Activated T-helper 1 cell treated with anti-CD3 and anti-CD28 coated beads, Interleukin-12 subunit alpha, Interleukin-12 subunit beta, Interleukin-2, Interleukin-4 antibody, amounts not matched to agents 30 ng/mL and 10 ng/mL and 1 ng/mL, durations not matched to agents 14 hours and 24 hours and 36 hours (primary cell): ENCODE results near the gene SHB. TPM values are rescaled to one million over a fixed set of nuclear protein-coding genes. Genes with fewer than 3 reads are reported as not detected.

Source experiments
- DNase-seq: peaks from one replicate; pipeline ENCODE4 v3.0.0; 2021; ENCODE audit warnings: low spot score
- H3K27ac Mint-ChIP-seq: one replicate; pipeline ENCODE4 v1.8.0; 2021; ENCODE audit warnings: mild to moderate bottlenecking, mixed read lengths
- H3K27me3 Mint-ChIP-seq: one replicate; pipeline ENCODE4 v1.8.0; 2022; ENCODE audit warnings: mild to moderate bottlenecking, moderate library complexity, mixed read lengths; ENCODE audit not compliant: insufficient read depth
- H3K36me3 Mint-ChIP-seq: one replicate; pipeline ENCODE4 v1.8.0; 2021; ENCODE audit warnings: low read depth, mixed read lengths
- H3K4me1 Mint-ChIP-seq: one replicate; pipeline ENCODE4 v1.8.0; 2021; ENCODE audit warnings: low read depth, mixed read lengths
- H3K4me3 Mint-ChIP-seq: one replicate; pipeline ENCODE4 v1.8.0; 2021; ENCODE audit warnings: mild to moderate bottlenecking, moderate library complexity, mixed read lengths
- H3K9me3 Mint-ChIP-seq: one replicate; pipeline ENCODE4 v1.8.0; 2021; ENCODE audit warnings: mixed read lengths
- intact Hi-C: fragments of 100-400 bp; cut with micrococcal nuclease; formaldehyde crosslinking; loops from one replicate; pipeline ENCODE4 v1.15.1; 2024
- total RNA-seq: library from RNA; stranded (reverse); gene quantifications from 2 replicates; pipeline ENCODE4 v1.2.3, GENCODE V29; 2022

The SHB gene
- total RNA-seq, 1 donor from 2014 or later, result 1.7 TPM

DNA sequence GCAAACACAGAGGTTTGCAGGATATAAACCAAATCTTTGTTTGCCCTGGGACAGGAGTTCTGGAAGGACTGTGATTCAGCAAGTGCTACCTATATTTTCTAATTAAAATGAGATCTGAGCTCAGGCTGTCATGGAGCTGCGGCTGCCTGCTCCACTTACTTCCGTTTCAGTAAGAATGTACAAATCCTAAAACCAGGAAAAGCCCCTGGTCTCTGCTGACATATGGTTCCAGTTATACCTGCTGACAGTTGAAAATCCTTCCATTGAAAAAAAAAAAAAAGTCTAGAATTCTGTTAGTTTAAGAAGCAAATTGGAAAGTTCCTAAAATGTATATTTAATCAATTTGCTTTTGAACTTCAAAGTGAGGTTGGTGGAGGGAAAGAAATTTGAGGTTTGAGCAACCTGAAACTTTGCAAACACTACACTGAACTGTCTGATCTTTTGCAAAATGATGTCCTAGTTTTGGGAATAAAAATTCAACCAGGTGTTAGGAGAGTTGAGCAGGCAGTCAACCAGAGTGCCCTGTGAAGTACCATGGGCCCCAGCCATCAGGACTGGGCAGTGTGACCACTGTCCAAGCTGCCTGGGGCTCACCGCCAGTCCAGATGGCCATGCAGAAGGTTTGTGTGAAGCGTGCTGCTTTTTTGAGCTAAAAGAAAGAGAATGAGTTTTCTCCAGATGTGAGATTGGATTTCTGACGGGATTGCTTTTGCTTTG is 50.6 kb downstream of the SHB start:
- no peaks in the 10 kb centered on the region for H3K9me3 Mint-ChIP-seq
- H3K27ac Mint-ChIP-seq, result no peak overlapping the region
- no peak overlapping the region for H3K4me3 Mint-ChIP-seq
- H3K27me3 Mint-ChIP-seq, result no peaks in the 10 kb centered on the region
- H3K4me1 Mint-ChIP-seq, result no peaks in the 10 kb centered on the region
- intact Hi-C loops, result no loop called here
- DNase-seq, result no peak
- no peaks in the 10 kb centered on the region for H3K36me3 Mint-ChIP-seq

DNA sequence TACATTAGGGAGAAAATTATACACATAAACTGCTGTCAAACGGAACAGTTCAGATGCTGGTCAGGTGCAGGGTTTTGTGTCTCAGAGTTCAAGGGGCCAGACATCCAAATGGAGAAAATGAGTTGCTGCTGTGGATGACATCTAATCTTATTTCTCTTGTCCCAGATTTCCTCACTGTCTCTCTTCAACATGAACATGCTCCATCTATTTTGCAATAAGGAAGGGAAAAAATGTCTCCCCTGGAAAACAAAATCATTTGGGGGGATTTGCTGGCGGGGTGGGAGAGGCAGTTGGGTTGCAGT is 51.2 kb downstream of the SHB start:
- no peak overlapping the region for H3K4me3 Mint-ChIP-seq
- no peaks in the 10 kb centered on the region for H3K36me3 Mint-ChIP-seq
- no peaks in the 10 kb centered on the region for H3K27me3 Mint-ChIP-seq
- H3K9me3 Mint-ChIP-seq, result no peaks in the 10 kb centered on the region
- intact Hi-C loops, result no loop called here
- H3K27ac Mint-ChIP-seq, result no peak overlapping the region
- DNase-seq, result no peak
- no peaks in the 10 kb centered on the region for H3K4me1 Mint-ChIP-seq

DNA sequence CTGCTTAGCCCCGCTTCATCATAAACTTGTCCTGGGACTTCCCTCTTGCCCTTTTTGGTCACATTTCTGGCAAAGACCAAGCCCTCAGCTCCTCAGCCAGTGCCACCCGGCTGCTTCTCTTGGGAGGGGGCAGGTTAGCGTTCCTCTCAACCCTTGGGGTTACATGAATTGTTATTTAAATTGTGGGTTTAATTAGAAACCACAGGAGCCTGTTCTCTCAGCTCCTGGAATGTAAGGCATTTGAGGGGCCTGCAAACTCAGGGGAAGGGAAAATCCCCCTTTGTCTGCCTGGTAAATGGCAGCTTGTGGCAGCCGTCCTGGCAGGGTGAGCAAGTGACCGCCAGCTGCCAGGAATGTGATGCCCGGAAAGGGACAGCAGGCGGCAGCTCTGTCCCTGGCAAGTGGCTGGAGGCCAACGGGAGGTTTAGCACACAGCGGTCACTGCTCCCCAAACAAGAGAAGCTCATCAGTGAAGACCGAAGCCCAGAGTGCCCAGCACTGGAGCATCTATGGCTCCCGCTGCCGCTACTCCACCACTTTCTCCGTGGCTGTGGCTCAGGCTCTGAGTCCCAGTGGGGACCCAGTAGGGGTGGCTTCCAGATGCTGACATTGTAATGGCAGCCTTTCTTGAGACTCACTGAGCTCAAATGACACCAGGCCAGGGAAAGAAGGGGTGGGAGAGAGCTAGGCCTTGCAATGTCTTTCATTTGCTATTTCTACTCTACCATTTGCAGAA is 51.7 kb downstream of the SHB start:
- no peaks in the 10 kb centered on the region for H3K27me3 Mint-ChIP-seq
- no peaks in the 10 kb centered on the region for H3K9me3 Mint-ChIP-seq
- no peaks in the 10 kb centered on the region for H3K36me3 Mint-ChIP-seq
- no peaks in the 10 kb centered on the region for H3K4me1 Mint-ChIP-seq
- intact Hi-C loops, result no loop called here
- H3K4me3 Mint-ChIP-seq, result no peak overlapping the region
- DNase-seq, result no peak
- no peak overlapping the region for H3K27ac Mint-ChIP-seq

DNA sequence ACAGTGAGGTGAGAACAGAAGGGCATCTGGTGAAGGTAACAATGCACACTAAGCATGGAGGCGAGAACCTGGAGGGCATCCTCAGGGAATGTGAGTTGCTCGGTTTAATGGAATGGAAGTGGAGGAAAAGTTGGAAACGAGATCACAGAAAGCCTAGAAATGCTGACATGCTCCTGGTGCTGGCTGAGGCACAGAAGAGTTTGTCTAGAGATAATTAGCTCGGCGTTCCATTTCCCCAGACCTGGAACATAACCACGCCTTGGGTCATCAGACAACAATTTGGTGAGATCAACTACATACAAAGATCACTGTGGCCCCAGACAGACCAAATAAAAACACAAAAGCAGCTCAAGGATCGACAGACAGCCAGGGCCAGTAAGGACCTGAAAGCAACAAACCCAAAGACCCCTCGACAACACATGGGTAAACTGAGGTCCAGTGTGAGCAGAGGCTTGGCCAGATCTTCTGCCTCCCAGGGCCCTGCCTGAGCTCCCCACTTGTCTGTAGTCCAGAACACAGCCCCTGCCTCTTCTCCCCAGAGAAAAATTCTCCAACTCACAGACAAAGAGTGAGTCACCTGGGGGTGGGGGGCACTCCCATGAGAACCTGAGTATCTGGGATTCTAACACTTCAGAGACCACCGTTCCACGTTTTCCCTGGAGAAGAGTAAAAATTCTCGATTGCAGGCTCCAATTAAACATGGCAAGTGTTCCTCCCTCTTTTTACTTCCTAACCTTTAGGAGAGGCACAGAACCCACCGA is 52.5 kb downstream of the SHB start:
- Mint-ChIP-seq H3K9me3 (no peaks in the 10 kb centered on the region), H3K27ac (no peak overlapping the region), H3K4me3 (no peak overlapping the region), H3K36me3 (no peaks in the 10 kb centered on the region), H3K4me1 (no peaks in the 10 kb centered on the region), H3K27me3 (no peaks in the 10 kb centered on the region)
- DNase-seq, result no peak
- intact Hi-C loops, result no loop called here

DNA sequence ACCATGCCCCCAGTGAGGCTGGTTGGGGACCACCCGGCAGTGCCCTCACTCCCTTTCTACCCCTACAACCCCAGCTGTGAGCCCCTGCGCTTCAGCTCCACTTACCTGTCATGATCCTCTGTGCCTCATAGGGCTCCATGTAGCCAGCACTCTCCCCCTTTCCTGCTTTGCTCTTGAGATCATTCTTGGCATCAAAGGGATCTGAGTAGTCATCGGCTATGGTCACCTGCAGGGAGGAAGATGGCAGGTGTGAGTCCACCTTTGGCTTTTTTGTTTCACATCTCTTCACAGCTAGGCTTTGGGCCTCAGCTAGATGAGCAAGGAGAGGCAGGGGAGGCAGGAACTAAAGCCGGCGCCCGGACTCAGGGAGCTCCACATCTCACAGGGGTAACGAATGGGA is 53.1 kb downstream of the SHB start:
- DNase-seq, result no peak
- Mint-ChIP-seq H3K27ac (no peak overlapping the region), H3K4me1 (no peaks in the 10 kb centered on the region), H3K4me3 (no peak overlapping the region), H3K36me3 (no peaks in the 10 kb centered on the region), H3K27me3 (no peaks in the 10 kb centered on the region), H3K9me3 (no peaks in the 10 kb centered on the region)
- intact Hi-C loops, result no loop called here

DNA sequence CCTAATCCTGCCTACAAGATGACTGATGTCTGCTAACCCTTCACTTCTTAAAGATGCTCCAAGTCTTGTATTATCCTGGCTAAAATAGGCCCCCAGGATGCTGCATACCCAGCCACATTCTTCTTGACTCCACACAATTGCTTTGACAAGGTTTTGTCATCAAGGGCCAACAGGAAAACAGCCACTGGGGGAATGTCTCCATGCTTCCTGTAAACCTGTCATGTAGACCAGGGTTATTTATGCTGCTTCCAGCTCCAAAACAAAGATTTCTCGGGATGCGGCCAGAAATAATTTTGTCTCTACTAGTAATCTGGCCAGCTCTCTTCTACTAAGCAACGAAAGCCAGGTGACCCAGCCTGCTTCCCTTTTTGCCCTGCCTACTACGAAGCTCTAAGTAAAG is 53.8 kb downstream of the SHB start:
- no peak overlapping the region for H3K27ac Mint-ChIP-seq
- no peaks in the 10 kb centered on the region for H3K4me1 Mint-ChIP-seq
- H3K9me3 Mint-ChIP-seq, result no peaks in the 10 kb centered on the region
- H3K27me3 Mint-ChIP-seq, result no peaks in the 10 kb centered on the region
- H3K4me3 Mint-ChIP-seq, result no peak overlapping the region
- DNase-seq, result no peak
- no peaks in the 10 kb centered on the region for H3K36me3 Mint-ChIP-seq
- intact Hi-C loops, result no loop called here

DNA sequence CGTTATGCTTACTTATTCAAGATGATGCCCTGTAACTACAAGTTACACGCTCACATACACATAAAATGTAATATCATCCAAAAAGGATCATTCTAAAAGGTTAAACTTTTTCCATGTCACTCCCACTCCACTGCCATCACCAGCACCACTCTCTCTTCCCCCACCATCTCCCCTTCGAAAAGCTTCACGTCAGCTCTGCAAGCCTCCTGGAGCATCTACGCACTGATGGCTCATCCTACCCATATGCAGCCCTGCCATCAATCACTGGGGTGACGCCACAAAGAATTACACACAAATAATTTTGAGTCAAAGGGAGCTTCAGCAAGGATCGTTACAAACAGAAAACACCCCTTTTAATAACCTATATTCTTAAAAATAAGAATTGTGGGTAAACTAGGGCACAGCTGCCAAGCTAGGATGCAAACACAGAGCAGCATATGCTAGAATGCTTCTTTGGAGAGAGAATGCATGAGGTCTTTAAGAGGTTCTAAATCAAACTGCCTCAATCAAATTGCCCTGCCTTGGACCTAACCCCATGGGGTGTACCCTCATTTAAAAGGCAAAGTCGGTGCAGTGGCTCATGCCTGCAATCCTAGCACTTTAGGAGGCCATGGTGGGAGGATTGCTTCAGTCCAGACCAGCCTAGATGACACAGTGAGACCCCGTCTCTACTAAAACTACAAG is 56.1 kb downstream of the SHB start:
- Mint-ChIP-seq H3K27me3 (no peaks in the 10 kb centered on the region), H3K36me3 (no peaks in the 10 kb centered on the region), H3K27ac (no peak overlapping the region), H3K4me1 (peaks cover 9% of the 10 kb centered on the region), H3K9me3 (no peaks in the 10 kb centered on the region), H3K4me3 (no peak overlapping the region)
- DNase-seq, result no peak
- intact Hi-C loops, result no loop called here

DNA sequence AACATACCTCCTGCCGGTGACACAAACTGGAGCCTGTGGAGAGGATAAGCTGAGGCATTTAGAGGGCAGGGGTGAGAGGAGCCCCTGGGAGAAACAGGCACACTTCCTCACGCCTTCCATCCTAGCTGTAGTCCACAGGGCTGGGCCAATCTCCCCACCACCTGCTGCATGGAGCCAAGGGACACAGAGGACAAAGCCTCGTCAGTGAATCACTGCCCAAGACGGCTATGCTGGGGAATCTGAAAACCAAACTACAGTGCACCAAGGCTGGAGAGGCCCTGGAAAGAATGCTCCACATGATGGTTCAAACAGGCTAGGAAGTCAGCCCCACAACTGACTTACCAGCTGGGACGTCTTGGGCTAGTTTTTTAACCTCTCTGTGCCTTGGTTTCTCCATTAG is 57.0 kb downstream of the SHB start:
- DNase-seq, result no peak
- Mint-ChIP-seq H3K36me3 (no peaks in the 10 kb centered on the region), H3K4me3 (no peak overlapping the region), H3K27me3 (no peaks in the 10 kb centered on the region), H3K4me1 (peaks cover 14% of the 10 kb centered on the region), H3K9me3 (no peaks in the 10 kb centered on the region), H3K27ac (no peak overlapping the region)
- intact Hi-C loops, result no loop called here

DNA sequence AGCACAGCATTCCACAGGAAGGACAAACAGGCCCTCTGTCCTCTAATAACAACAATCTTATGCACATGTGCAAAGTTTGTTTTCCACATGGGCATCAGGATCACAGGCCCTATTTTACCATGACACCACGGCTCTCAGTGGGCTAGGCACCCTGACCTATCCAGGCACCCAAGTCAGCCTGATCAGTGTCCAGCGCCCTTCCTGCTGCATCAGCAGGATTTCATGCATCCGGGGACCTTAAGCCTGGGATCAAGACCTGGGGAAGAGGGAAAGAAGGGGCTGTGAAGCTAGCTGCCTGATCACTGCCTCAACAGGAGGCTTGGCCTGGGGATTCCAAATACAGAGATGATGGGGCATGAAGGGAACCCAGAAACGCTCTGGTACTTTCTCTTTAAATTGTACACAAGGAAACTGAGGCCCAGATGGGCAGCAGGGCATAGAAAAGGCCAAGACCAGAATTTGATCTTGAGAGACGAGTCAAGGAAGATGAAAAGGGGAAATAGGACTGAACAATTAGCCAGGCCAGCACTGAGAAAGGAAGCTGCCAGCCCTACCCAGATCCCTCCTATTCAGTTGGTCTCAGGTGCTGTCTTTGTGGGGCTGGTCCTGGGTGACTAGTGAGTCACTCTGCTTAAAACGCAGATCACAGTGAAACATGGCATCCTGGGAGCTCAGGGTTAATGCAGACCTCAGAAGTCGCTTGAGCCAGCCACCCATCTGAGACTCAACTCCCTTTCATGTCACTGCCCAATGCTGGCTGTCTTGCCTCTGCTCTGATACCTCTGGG is 57.9 kb downstream of the SHB start:
- Mint-ChIP-seq H3K36me3 (no peaks in the 10 kb centered on the region), H3K27me3 (no peaks in the 10 kb centered on the region), H3K4me3 (no peak overlapping the region), H3K4me1 (peaks cover 14% of the 10 kb centered on the region), H3K9me3 (no peaks in the 10 kb centered on the region), H3K27ac (no peak overlapping the region)
- no peak for DNase-seq
- intact Hi-C loops, result no loop called here

DNA sequence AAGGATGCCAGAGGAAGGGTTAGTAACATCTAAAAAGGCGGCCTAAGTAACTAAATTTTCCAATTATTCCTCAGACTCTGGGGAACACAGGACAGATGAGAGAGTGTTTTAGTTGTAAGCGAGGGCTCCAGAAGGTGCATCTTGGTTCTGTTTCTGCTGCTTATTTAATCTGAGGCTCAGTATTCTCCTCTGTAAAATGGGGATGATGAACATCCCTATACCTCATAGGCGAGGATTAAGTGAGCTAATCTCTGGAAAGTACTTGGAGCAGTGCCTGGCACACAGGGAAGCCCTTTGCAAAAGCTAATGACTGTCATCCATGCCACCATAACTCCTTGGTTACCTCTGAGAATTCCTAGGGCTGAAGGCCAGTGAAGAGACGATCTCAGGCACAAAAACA is 59.0 kb downstream of the SHB start:
- no peaks in the 10 kb centered on the region for H3K9me3 Mint-ChIP-seq
- DNase-seq, result no peak
- peaks cover 14% of the 10 kb centered on the region for H3K4me1 Mint-ChIP-seq
- no peaks in the 10 kb centered on the region for H3K36me3 Mint-ChIP-seq
- no peaks in the 10 kb centered on the region for H3K27me3 Mint-ChIP-seq
- H3K27ac Mint-ChIP-seq, result no peak overlapping the region
- no peak overlapping the region for H3K4me3 Mint-ChIP-seq
- intact Hi-C loops, result loop anchor here (2.0 kb wide), 1 partner anchor 15 kb away; no protein-coding TSS in a partner anchor

DNA sequence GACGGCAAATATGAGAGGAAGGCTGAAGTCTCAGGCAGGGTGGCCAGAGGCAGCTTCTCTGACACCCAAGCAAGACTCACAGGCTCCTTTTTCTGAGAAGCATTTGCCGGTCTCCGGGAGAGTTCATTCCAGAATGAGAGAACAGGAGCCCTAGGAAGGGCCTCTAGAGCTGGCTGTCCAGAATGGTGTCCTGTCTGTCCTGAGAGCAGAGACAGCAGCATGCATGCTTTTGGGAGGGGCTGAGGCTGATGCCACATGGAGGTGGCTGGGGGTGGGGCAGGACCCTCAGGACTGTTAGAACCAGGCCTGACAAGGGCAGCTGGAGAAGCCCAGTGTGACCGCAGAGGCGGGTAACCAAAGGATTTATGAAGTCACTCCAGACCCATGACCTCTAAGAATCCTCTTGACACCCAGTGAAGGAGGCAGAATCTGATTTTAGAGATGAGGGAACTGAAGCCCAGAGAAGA is 60.0 kb downstream of the SHB start:
- H3K9me3 Mint-ChIP-seq, result no peaks in the 10 kb centered on the region
- intact Hi-C loops, result loop anchor here (2.0 kb wide), 1 partner anchor 14 kb away; no protein-coding TSS in a partner anchor
- no peak overlapping the region for H3K27ac Mint-ChIP-seq
- no peak for DNase-seq
- H3K4me3 Mint-ChIP-seq, result no peak overlapping the region
- H3K4me1 Mint-ChIP-seq, result peaks cover 14% of the 10 kb centered on the region
- H3K36me3 Mint-ChIP-seq, result no peaks in the 10 kb centered on the region
- no peaks in the 10 kb centered on the region for H3K27me3 Mint-ChIP-seq
